Body of pancreas (tissue), 4 donors: Measurements from ENCODE around the gene NSMCE1.

Experiments used
- CTCF ChIP-seq, 7 experiments: fragments of 450-650 bp in 4 of 7; fragments of 200-600 bp in 3 of 7; sonication (generic) in 3 of 7; IDR thresholded peaks; one replicate each; pipeline ENCODE4 v1.5.1; 2016 to 2019; ENCODE audit warnings: antibody characterized with exemption in 7 of 7
- POLR2A ChIP-seq, 3 donors: fragments of 450-650 bp; IDR thresholded peaks; one replicate each; pipeline ENCODE4 v1.6.1; 2016; ENCODE audit warnings: antibody characterized with exemption in 3 of 3, mild to moderate bottlenecking in 2 of 3

DNA sequence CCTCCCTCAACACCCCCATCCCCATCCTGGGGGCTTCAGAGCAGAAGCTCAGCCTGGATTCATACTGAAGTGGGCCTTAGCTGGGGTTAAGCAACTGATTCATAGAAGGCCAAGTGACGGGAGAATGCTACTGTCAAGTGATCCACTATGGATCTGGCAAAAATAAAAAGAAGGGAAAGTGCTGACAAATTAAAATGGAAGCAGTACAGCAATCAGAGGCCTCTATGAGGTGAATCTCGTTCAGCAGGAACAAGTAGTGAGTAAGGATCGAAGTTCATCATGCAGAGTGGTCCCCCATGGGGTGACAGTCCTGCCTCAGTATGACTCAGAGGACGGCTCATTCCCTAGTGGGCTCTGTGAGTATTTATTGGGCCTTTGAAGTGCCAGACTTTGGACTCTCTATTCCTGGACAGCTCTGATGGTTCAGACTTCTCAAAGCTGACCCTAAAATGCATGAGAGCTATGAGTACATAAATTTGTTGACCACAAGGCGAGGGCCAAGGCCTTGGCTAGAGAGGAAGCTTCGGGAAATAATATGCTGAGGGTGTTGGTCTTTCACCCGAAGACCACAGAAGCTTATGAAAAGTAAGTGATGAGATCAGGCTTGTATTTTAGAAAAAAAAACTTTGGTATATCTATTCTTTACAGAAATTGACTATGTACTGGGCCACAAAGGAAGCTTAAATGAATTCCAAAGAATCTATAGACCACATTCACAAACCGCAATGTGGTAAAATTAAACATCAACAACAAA lies 5.3 kb upstream of the NSMCE1 start:
- TF ChIP-seq CTCF (IDR thresholded peaks at IDR 0.05): no peak
- no peak for TF ChIP-seq POLR2A (IDR thresholded peaks at IDR 0.05)
